T-helper 2 cell (primary cell): ENCODE measurements around the gene CDY1B.
"Not testable (repeated sequence)": the region's sequence is repeated elsewhere in the genome, so short reads cannot be mapped to it uniquely, and the experiment has no call there.

Source experiments
- DNase-seq, 5 experiments: peaks; one replicate each; pipeline versions ENCODE4 v3.0.0 to v3.0.0-alpha.2; 2012 to 2022
- total RNA-seq, 2 donors: gene quantifications; one replicate each; lab custom pipeline; 2026; lab: John Stamatoyannopoulos, UW

CDY1B gene
- total RNA-seq, result 0 reads per million in 2 donors

DNA sequence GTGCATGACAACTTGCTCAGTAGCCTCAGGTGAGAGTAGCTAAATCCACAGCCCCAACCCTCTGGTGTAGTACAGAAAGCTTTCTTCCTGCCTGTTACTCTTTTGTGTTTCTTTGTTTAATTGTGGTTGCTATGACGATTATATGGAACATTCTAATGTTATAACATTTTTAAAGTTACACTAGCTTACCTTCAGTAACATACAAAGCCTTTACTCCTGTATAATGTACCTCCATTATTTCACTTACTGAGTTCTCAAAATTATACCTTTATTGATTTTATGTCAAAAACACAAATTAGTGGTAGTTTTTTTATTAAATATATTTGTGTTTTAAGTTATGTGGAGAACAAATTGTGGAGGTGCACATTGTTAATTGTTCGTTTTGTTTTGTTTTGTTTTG is at the start of gene CDY1B:
TSS of gene CDY1B (minus strand) at position 101 of the 400 bp plus-strand sequence. CDS start 331 bp downstream, outside the sequence.
- DNase-seq, result not testable (repeated sequence)

DNA sequence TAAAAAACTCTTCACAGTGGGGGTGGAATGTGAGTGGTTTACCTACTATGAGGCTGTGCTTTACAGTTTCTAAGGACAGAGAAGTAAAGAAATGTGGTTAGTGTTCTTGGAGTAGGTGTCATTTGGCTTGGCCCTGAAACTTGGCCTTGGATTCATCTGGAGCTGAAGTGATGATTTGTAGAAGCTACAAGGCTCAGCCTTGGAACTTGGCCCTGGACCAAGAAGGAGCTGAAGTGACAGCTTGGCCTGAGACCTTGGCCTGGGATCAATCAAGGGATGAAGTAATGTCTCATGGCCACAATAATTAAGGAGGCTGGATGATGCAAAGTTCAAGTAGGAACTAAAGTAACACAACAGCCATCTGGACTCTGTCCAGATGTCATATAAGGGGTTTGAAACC is 1.7 kb upstream of the CDY1B start:
- DNase-seq, result not testable (repeated sequence)

GRCh38 chrY:24043209-24043608 is 4.6 kb downstream of the CDY1B start:
- DNase-seq, result not testable (repeated sequence)

GRCh38 chrY:24039008-24039718 is 8.7 kb downstream of the CDY1B start:
- not testable (repeated sequence) for DNase-seq

- not testable (repeated sequence) for DNase-seq
Observed at GRCh38 chrY:24026212-24027103, 21.4 kb downstream of the CDY1B start.
